Effector CD8-positive, alpha-beta T cell (primary cell): ENCODE measurements around the gene DCAF8.
A peak's percentile ranks its signal among the peaks of the same experiment; 100 is the strongest.
"Not testable (repeated sequence)": the region's sequence is repeated elsewhere in the genome, so short reads cannot be mapped to it uniquely, and the experiment has no call there.

Experiments
- DNase-seq: peaks from one replicate; lab custom pipeline; 2025; lab: John Stamatoyannopoulos, UW
- total RNA-seq, 4 experiments: gene quantifications; one replicate each; lab custom pipeline; 2026; lab: John Stamatoyannopoulos, UW

DCAF8 gene
- 74.0 to 147 (median 99.6) reads per million in 4 experiments for total RNA-seq

DNA sequence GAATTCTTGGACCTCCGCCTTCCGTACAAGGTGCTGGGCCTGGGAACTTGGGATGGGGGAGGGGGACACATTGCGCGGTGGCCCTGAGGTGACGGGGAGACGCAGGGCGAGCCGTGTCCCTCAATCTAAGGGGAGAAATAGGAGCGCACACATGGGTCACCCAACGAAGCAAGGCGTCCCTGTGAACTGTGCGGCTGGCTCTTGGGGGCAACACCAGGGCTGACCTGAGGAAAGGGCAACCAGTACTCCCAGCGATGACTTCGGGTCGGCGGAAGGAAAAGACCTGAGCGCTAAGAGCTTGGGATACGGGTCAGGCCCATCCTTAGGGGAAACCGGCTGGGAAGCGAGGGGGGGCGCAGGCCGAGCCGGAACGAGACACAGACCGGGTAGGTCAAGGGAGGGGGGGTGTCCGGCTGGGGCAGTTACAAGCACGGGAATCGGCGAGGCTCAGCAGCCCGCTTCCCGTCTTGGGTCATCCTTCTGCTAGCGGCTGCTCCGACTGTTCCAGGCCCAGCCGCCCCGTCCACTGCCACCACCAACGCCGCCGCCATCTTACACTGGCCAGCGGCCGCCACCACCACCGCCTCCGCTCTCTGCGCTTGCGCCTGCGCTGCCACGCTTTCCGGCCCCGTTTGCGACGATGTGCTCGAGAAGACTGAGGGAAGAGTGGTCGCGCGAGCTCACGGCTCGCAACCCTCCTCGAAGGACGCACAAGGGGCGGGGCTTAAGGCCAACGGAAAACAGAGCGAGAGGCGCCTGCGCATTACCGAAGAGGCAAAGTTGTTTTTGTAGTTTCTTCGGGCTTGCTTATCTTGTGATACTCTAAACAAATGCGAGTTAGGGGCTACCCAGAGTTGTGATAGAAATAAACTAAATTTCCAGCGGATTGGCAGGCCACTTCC, at the start of gene DCAF8:
TSS of gene DCAF8 (minus strand) at position 657 of the 902 bp plus-strand sequence. CDS start 18,541 bp downstream, outside the sequence.
- peak; percentile 97 for DNase-seq

DNA sequence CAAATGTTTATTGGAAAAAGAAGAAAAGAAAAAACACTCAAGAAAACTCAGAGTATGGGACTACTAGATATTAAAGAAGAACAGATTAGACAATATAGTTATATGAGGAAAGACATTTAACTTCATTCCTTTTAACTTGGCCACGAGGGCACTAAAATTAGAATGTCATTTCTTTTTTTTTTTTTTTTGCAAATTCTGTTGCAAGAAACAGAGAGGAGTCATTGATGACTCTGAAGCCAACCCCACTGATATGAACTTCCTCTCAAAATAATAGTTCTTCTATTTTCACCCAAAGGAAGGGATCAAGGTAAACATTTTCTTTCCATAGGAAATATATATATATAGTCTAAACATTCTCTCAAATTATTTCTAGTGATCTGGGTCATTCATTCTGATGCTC, 47.2 kb upstream of the DCAF8 start:
- DNase-seq: no peak

DNA sequence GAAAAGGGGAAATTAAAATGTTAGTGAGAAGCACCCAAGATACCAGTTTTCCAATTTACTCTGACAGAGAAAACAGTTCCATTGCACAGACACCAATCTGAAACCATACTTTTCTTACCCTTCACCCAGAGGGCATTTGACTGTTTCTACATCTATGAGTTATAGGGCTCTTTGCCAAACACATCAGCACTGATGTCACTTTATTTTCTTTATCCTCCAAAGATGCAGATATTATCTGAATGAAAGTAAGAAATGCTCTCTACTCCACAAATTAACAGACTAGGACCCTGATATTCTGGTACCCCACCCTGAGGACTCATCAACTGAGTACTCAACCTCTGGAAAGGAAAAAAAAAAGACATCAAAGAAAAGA, 46.8 kb upstream of the DCAF8 start:
- DNase-seq: no peak

DNA sequence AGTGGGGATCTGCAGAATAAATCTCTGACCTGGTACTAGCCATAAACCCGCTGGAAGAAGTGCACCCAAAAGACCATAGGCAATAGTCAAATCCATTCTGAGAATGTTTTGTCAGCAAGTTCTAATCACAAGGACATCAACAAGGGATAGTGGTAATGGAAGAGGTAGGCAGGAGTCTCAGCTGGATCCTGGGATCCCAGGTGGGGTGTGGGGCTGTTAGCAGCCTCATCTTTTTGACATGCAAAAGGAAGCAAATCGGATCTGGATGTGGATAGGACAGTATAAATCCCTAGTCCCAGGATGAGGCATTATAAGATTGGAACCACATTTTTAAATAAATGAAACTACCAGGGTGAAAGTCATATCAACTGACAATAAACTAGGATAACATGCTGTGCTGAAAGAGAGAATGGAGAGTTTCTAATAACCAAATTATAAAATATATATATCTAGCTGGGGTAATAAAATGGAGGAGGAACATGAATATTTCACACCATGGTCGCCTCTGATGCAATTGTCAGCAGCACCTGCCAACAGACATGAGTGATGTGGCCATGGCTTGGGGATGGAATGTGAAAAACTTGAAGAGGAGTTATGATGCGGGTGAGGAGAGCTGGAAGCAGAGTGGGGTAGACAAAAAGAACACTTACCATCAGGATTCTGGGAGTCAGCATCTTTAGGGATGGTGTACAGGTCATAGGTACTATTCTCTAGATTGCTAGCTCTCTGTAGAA, 46.3 kb upstream of the DCAF8 start:
- DNase-seq: no peak

DNA sequence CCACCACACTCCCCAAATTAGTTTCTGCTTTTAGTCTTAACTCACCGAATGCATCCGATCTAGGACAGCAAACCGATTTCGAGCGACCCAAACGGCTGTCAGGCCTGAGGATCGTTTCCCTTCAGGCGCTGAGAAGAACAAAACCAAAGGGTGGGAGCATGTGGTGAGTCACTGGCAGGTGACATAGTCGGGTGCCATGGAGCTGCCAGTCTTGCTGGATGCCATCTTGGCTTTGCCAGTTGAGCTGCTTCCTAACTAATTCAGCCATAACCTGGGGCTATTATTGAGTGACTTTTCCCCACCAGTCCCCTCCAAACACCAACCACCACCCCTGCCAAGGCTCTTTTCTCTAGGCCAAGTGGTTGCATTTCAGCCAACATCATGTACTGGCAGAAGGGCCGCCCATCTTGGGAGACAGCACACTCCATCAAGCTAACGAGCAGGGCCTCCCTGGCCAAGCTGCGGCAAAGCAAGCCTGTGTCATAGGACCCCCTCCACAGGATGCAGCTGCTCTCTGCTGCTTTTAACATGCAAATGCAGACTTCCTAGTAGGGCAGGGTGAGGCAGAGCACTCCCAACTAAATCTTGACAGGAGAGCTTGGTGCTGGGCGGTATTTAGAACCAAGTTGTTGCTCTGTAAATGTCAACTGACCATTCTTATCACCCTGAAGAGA, 44.9 kb upstream of the DCAF8 start:
- DNase-seq: no peak

GRCh38 chr1:160300173-160300572, 37.8 kb upstream of the DCAF8 start:
- DNase-seq: no peak

DNA sequence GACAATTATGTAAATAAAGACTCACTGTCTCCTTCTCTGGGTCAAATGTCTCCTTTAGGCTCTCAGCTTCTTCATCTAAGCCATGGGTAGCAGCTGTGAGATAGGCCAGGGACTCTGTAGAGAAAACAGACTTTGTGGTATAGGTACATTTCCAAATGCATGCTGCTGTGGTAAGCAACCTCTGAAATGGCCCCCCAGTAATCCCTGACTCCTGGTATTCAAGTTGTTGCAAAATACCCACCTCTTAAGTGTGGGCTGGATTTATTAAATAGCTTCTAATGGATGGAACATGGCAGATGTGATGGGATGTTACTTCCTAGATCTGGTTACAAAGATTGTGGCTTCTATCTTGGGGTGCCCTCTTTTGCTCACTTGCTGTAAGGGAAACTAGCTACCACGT, 33.7 kb upstream of the DCAF8 start:
- DNase-seq: no peak

DNA sequence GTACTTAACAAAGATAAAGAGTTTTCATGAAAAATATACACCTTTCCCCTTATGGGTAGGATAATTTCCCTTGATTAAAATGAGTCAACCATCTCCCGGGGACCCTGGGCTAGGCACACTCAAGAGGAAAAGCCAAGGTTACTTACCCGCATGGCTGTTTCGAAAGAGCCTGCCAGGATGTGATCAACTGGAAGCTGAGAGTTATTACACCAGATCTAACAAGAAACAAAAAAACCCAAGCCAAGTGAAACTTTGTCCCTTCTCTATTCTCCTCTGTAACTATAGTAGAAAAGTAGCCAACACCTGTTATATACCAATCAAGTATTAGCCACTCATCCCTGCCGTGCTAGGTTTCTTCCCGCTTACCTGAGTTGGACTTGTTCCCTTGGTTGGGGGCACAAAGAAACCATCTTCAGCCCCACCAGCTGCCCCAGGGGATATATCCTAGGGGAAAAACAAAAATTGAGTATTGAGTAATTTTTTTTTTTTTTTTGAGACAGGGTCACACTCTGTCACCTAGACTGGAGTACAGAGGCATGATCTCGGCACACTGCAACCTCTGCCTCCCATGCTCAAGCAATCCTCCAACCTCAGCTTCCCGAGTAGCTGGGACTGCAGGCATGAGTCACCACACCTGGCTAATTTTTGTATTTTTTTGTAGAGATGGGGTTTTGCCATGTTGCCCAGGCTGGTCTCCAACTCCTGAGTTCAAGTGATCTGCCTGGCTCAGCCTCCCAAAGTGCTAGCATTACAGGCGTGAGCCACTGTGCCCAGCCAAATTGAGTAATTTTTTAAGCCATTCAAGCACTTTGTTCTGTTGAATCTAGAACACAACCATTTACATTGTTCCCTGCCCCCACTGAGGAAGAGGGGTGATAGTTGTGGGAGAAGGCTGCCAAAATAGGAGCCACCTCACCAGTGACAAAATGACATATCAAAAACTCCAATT, 30.9 kb upstream of the DCAF8 start:
- DNase-seq: no peak

- DNase-seq: peak; percentile 34
Observed at GRCh38 chr1:160291248-160292220, 29.2 kb upstream of the DCAF8 start.

GRCh38 chr1:160287769-160288168, 25.4 kb upstream of the DCAF8 start:
- not testable (repeated sequence) for DNase-seq

DNA sequence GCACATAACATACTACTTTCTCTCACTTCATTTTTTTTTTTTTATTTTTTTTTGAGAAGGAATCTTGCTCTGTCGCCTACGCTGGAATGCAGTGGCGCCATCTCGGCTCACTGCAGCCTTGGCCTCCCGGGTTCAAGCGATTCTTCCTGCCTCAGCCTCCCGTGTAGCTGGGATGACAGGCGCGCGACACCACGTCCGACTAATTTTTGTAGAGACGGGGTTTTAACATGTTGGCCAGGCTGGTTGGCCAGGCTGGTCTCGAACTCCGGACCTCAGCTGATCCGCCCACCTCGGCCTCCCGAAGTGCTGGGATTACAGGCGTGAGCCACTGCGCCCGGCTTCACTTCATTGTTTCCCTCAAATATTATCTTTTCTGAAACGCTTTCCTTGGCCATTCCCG, 23.2 kb upstream of the DCAF8 start:
- DNase-seq: no peak

DNA sequence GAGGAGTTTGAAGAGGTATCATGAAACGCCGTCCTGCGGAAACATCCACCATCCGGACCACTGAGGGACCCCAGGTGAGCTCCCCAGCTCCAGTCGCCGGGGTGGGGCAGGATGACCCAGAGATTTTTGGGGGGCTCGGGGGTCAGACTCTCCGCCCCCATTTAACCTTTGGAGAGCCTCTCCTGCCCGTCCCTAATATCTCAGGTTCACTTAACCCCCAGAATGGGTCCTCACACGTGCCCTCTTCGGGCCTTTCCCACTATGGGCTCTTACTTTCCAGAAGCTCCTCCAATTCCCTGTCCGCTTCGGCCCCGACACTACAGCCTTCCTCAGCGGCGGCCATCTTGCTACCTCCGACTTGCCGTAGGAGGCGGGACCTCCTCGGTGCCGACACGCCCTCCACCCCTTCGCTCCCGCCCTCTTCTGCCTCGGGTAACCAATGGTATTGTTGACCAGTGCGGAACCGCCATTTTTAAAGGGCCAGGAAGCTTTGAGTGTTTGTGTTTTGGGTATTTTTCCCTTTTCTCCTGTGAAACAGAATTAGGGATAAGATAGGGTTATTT, 22.5 kb upstream of the DCAF8 start, which contains the start of gene PEX19:
TSS of gene PEX19 (minus strand) at position 352 of the 563 bp plus-strand sequence. CDS start at position 343, 9 bp downstream.
- DNase-seq: peak; percentile 85

- no peak for DNase-seq
Observed at GRCh38 chr1:160284220-160284781, 22.0 kb upstream of the DCAF8 start.

DNA sequence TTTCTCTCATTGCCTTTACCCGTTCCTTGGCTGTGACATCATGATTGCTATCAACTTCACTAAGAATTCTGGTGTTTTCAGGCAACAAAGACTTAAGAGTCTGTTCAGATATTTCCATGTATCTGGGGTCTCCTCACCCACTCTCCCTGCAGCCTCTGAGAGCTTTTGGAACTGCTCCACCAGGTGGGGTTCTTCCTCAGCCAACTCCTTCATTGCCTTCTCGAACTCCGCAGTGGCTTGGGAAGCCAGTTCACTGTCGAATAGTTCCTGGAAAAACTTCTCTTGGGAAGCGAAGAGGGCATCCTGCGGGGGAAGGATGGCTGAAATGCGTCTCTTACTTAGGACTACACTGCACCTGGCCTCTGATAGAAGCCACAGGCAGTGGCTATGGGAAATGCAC, 20.5 kb upstream of the DCAF8 start:
- DNase-seq: no peak

DNA sequence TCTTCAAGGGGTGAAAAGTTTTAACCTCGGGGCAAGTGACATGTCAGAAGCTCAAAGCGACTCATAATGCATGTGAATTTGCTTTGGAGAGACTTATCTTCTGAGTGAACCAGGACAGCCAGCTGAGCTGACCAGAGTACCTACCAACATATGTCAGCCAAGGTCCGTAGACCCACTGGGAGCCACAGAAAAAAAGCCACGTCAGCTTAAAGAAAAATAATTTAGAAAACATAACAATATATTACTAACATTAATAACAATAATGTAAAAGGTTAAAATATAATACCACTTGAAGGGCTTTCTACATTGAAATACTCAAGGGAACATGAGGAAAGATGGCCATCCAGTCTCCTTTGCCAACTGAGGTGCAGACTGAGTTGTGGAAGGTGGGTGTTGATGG, 15.6 kb upstream of the DCAF8 start:
- no peak for DNase-seq

- no peak for DNase-seq
Observed at GRCh38 chr1:160277330-160277729, 15.0 kb upstream of the DCAF8 start.

DNA sequence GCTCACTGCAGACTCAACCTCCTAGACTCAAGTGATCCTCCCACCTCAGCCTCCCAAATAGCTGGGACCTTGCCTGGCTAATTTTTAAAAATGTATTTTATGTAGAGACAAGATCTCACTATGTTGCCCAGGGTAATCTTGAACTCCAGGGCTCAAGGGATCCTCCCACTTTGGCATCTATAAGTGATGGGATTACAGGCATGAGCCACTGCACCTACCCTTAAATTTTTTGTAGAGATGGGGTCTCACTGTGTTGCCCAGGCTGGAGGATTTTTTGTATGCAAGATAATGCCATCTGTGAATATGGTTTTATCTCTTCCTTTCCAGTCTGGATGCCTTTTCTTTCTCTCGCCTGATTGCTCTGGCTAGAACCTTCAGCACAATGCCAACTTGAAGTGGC, 8.7 kb upstream of the DCAF8 start:
- DNase-seq: no peak

GRCh38 chr1:160267284-160267991, 5.1 kb upstream of the DCAF8 start:
- no peak for DNase-seq
